ENCODE data around the gene PPP1R12B.
"Not testable (repeated sequence)": the region's sequence is repeated elsewhere in the genome, so short reads cannot be mapped to it uniquely, and the experiment has no call there.

PPP1R12B gene

DNA sequence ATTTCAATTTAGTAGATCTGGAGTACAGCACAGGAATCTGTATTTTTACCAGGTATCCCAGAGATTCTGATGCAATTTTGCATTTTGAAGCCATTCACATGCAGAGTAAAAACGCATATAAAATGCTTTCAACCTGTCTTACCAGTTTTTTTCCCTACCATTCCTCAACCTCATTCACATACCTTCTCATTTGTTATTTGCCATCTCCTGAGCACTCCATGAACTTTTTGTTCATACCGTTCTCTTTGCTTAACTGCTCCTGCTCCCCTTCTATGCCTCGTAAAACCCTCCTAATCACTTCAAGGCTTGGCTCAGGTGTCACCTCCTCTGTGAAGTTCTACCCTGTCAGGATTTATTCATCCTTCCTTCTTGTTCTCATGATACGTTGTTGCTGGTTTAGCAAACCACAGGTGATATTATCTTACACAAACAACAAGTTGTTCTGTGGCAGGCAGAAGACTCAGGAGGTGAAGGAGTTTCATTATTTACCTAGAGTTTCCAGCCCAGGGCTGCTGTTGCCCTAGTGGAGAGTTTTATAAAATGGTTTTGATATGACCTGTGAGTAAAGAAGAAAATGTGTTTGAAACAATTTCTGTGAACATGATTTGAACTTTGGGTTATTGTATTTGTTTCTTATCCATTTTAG, 31.5 kb downstream of the PPP1R12B start:
- not testable (repeated sequence) for H3K27ac ChIP-seq (ENCODE audit: poor library complexity, severe bottlenecking); H3K27me3 ChIP-seq (ENCODE audit: insufficient read depth, poor library complexity, severe bottlenecking); H3K4me3 ChIP-seq (ENCODE audit: severe bottlenecking); H3K9me3 ChIP-seq (ENCODE audit: severe bottlenecking); H3K36me3 ChIP-seq (ENCODE audit: low read depth); DNase-seq (ENCODE audit: low spot score)
- peaks cover 19% of the 10 kb centered on the region for H3K4me1 ChIP-seq (ENCODE audit: insufficient read depth, poor library complexity, severe bottlenecking)
- ATAC-seq (ENCODE audit: low read depth): peak; percentile 58
- TF ChIP-seq, protein P1, sequence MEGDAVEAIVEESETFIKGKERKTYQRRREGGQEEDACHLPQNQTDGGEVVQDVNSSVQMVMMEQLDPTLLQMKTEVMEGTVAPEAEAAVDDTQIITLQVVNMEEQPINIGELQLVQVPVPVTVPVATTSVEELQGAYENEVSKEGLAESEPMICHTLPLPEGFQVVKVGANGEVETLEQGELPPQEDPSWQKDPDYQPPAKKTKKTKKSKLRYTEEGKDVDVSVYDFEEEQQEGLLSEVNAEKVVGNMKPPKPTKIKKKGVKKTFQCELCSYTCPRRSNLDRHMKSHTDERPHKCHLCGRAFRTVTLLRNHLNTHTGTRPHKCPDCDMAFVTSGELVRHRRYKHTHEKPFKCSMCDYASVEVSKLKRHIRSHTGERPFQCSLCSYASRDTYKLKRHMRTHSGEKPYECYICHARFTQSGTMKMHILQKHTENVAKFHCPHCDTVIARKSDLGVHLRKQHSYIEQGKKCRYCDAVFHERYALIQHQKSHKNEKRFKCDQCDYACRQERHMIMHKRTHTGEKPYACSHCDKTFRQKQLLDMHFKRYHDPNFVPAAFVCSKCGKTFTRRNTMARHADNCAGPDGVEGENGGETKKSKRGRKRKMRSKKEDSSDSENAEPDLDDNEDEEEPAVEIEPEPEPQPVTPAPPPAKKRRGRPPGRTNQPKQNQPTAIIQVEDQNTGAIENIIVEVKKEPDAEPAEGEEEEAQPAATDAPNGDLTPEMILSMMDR (IDR thresholded peaks at IDR 0.05; ENCODE audit: poor library complexity, severe bottlenecking): peak; percentile 16

DNA sequence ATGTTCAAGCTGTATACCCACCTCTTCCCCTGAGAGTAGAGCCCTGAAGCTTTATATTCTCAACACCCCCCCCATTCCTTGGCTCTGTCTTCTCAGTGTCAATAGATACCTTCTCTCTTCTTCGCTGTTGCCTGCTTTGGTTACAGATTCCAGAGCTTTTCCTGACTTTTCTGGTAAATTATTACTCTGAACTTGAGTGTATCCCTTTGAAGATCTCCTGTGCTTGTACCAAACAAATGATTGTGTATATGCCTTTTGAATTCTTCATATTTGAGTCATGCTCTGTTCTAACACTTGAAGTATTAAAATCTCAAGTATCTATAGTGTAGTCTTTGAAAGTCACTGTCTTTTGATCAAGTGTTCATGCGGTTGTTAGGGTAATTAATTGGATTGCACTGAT, 32.0 kb downstream of the PPP1R12B start:
- H3K36me3 ChIP-seq (ENCODE audit: low read depth); H3K9me3 ChIP-seq (ENCODE audit: severe bottlenecking); H3K4me3 ChIP-seq (ENCODE audit: severe bottlenecking); H3K27ac ChIP-seq (ENCODE audit: poor library complexity, severe bottlenecking); ATAC-seq (ENCODE audit: low read depth); H3K27me3 ChIP-seq (ENCODE audit: insufficient read depth, poor library complexity, severe bottlenecking); DNase-seq (ENCODE audit: low spot score): not testable (repeated sequence)
- peaks cover 19% of the 10 kb centered on the region for H3K4me1 ChIP-seq (ENCODE audit: insufficient read depth, poor library complexity, severe bottlenecking)

DNA sequence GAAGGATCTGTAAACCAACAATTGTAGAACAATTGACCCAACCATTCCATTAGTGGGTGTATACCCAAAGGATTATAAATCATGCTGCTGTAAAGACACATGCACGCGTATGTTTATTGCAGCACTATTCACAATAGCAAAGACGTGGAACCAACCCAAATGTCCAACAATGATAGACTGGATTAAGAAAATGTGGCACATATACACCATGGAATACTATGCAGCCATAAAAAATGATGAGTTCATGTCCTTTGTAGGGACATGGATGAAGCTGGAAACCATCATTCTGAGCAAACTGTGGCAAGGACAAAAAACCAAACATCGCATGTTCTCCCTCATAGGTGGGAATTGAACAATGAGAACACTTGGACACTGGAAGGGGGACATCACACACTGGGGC, 33.4 kb downstream of the PPP1R12B start:
- ATAC-seq (ENCODE audit: low read depth); DNase-seq (ENCODE audit: low spot score); H3K27ac ChIP-seq (ENCODE audit: poor library complexity, severe bottlenecking); H3K4me3 ChIP-seq (ENCODE audit: severe bottlenecking); H3K27me3 ChIP-seq (ENCODE audit: insufficient read depth, poor library complexity, severe bottlenecking); H3K9me3 ChIP-seq (ENCODE audit: severe bottlenecking); H3K36me3 ChIP-seq (ENCODE audit: low read depth): not testable (repeated sequence)
- H3K4me1 ChIP-seq (ENCODE audit: insufficient read depth, poor library complexity, severe bottlenecking): peaks cover 15% of the 10 kb centered on the region

DNA sequence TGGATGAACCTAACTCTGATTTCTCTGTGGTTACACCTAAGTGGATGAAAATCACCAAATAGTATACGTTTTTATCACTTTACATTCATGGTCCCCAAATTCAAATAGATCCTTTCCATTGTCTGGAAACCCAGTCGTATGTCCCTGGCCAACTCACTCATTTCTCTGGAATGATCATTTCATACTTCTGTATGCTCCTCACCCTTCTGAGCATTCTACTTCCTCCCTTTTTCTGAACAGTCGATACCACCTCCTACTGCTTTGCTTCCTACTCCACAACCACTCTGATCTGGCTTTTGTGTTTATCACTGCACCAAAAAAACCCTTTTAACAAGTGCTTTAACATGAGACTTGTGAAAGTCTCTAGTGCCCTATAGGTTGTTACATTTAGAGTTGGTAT, 47.3 kb downstream of the PPP1R12B start:
- DNase-seq (ENCODE audit: low spot score): not testable (repeated sequence)

DNA sequence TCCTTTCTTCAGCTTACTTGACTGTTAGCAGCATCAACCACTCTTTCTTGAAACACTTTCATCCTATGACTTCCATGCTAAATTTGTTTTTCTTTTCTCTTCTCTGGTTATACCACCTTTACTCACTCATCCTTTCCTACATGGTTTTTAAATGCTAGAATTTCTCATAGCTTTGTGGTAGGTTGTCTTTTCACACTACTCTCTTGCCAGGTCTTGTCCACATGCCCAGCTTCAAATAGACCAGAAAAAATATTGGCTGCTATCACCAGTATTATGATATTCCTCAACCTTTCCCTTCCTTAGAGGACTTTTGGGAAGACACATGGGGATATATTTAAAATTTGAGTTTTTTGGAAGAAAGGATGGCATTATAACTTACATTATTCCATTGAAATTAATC, 48.8 kb downstream of the PPP1R12B start:
- no peak overlapping the region for H3K4me3 ChIP-seq (ENCODE audit: severe bottlenecking)
- DNase-seq (ENCODE audit: low spot score) (no peak), ATAC-seq (ENCODE audit: low read depth) (no peak)
- H3K4me1 ChIP-seq (ENCODE audit: insufficient read depth, poor library complexity, severe bottlenecking): peaks cover 5% of the 10 kb centered on the region
- TF ChIP-seq, protein P1 (IDR thresholded peaks at IDR 0.05; ENCODE audit: poor library complexity, severe bottlenecking): no peak
- H3K9me3 ChIP-seq (ENCODE audit: severe bottlenecking): no peaks in the 10 kb centered on the region
- H3K36me3 ChIP-seq (ENCODE audit: low read depth): no peaks in the 10 kb centered on the region
- H3K27me3 ChIP-seq (ENCODE audit: insufficient read depth, poor library complexity, severe bottlenecking): no peaks in the 10 kb centered on the region
- H3K27ac ChIP-seq (ENCODE audit: poor library complexity, severe bottlenecking): no peak overlapping the region

More for the DNA sequence above, 47.3 kb downstream of the PPP1R12B start:
- H3K4me1 ChIP-seq (ENCODE audit: insufficient read depth, poor library complexity, severe bottlenecking); H3K27ac ChIP-seq (ENCODE audit: poor library complexity, severe bottlenecking); H3K4me3 ChIP-seq (ENCODE audit: severe bottlenecking); H3K9me3 ChIP-seq (ENCODE audit: severe bottlenecking); H3K27me3 ChIP-seq (ENCODE audit: insufficient read depth, poor library complexity, severe bottlenecking); H3K36me3 ChIP-seq (ENCODE audit: low read depth): not testable (repeated sequence)
- peak; percentile 61; the same call in 1 of the 3 replicates for ATAC-seq (ENCODE audit: low read depth)

DNA sequence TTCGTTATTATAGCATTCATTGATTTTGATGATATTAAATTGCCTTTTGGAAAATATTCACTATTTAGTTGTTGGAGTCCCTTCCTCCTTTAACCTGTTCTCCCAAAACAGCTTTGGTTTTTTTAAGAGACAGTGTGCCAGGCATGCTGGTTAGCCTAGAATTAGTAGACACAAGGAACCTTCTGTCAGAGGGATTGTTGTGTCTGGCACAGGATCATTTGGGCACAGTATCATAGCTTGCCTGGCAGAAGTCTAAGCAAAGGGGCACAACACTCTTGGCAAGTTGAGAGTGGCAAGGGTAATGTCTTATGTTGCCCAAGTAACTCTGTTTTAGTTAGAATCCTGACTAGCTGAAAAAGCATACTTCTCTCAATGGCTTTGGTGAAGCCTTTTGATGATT, 49.9 kb downstream of the PPP1R12B start:
- not testable (repeated sequence) for H3K27me3 ChIP-seq (ENCODE audit: insufficient read depth, poor library complexity, severe bottlenecking); ATAC-seq (ENCODE audit: low read depth); H3K4me3 ChIP-seq (ENCODE audit: severe bottlenecking); H3K9me3 ChIP-seq (ENCODE audit: severe bottlenecking); H3K36me3 ChIP-seq (ENCODE audit: low read depth); DNase-seq (ENCODE audit: low spot score); H3K4me1 ChIP-seq (ENCODE audit: insufficient read depth, poor library complexity, severe bottlenecking); H3K27ac ChIP-seq (ENCODE audit: poor library complexity, severe bottlenecking)

DNA sequence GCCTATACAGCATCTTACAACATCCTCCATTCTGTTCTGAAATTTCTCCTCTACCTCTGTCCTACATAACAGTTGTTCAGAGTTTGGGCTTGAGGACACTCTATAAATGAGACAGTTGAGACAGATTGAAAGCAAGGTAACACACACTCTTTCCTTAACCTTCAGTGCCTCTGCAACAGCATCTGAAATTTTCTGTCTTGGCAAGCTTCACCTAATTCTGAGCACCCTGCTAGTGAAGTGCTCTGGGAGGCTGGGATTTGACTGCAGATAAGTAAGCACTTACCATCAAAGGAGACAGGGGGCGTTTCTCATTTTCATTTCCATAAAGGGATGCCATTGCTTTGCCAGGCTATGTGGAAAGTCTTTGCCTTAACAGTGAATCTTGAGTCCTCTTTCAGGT, 53.3 kb downstream of the PPP1R12B start:
- H3K36me3 ChIP-seq (ENCODE audit: low read depth); H3K4me3 ChIP-seq (ENCODE audit: severe bottlenecking); H3K9me3 ChIP-seq (ENCODE audit: severe bottlenecking); H3K27me3 ChIP-seq (ENCODE audit: insufficient read depth, poor library complexity, severe bottlenecking); DNase-seq (ENCODE audit: low spot score); H3K27ac ChIP-seq (ENCODE audit: poor library complexity, severe bottlenecking); ATAC-seq (ENCODE audit: low read depth); H3K4me1 ChIP-seq (ENCODE audit: insufficient read depth, poor library complexity, severe bottlenecking): not testable (repeated sequence)

DNA sequence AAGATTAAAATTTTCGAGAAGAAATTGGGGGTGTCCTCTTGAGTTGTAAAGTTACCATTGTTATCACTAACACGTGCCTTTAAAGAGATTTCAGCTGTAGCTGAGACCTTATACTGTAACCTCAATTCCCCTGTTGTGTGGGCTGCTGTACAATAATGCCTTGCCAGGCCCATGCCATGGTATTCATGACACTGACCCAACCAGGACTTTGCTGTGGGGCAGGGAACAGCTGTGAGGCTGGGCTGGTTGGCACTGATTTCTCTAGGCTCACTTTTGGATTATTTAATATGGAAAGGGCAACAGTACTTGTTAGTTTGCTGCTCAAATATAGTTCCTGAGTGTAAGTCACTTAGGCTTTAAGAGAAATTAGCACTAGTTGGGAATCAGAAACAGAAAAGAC, 54.9 kb downstream of the PPP1R12B start:
- H3K4me3 ChIP-seq (ENCODE audit: severe bottlenecking); H3K27ac ChIP-seq (ENCODE audit: poor library complexity, severe bottlenecking); H3K36me3 ChIP-seq (ENCODE audit: low read depth); DNase-seq (ENCODE audit: low spot score); H3K4me1 ChIP-seq (ENCODE audit: insufficient read depth, poor library complexity, severe bottlenecking); H3K9me3 ChIP-seq (ENCODE audit: severe bottlenecking); H3K27me3 ChIP-seq (ENCODE audit: insufficient read depth, poor library complexity, severe bottlenecking); ATAC-seq (ENCODE audit: low read depth): not testable (repeated sequence)

All from RWPE2 (cell line).